ENCODE measurements around the gene SLC5A8.
"Not testable (repeated sequence)": the region's sequence is repeated elsewhere in the genome, so short reads cannot be mapped to it uniquely, and the experiment has no call there.

The SLC5A8 gene

GRCh38 chr12:101168001-101168400 is 42.0 kb downstream of the SLC5A8 start:
- H3K27me3 ChIP-seq (ENCODE audit: low read depth, low read length), result no peaks in the 10 kb centered on the region
- H3K9me3 ChIP-seq (ENCODE audit: control insufficient read depth in 1 of 2, low read length in 2 of 2), result no peaks in the 10 kb centered on the region
- no peak overlapping the region for H3K4me3 ChIP-seq (ENCODE audit: low read depth in 1 of 2, low read length in 2 of 2)
- no peak overlapping the region for H3K27ac ChIP-seq (ENCODE audit: low read length)
- no peaks in the 10 kb centered on the region for H3K4me1 ChIP-seq (ENCODE audit: control insufficient read depth in 1 of 2, insufficient read depth in 2 of 2, low read length in 2 of 2)
- H3K36me3 ChIP-seq (ENCODE audit: control insufficient read depth in 1 of 2, insufficient read depth in 2 of 2, low read length in 2 of 2), result no peaks in the 10 kb centered on the region

- no peaks in the 10 kb centered on the region for H3K4me1 ChIP-seq (ENCODE audit: control insufficient read depth in 1 of 2, insufficient read depth in 2 of 2, low read length in 2 of 2)
- H3K4me3 ChIP-seq (ENCODE audit: low read depth in 1 of 2, low read length in 2 of 2), result no peak overlapping the region
- H3K27me3 ChIP-seq (ENCODE audit: low read depth, low read length), result no peaks in the 10 kb centered on the region
- H3K9me3 ChIP-seq (ENCODE audit: control insufficient read depth in 1 of 2, low read length in 2 of 2), result no peaks in the 10 kb centered on the region
- H3K27ac ChIP-seq (ENCODE audit: low read length), result no peak overlapping the region
- H3K36me3 ChIP-seq (ENCODE audit: control insufficient read depth in 1 of 2, insufficient read depth in 2 of 2, low read length in 2 of 2), result no peaks in the 10 kb centered on the region
Observed at GRCh38 chr12:101166866-101167265, 43.2 kb downstream of the SLC5A8 start.

GRCh38 chr12:101165319-101165718 is 44.7 kb downstream of the SLC5A8 start:
- no peaks in the 10 kb centered on the region for H3K4me1 ChIP-seq (ENCODE audit: control insufficient read depth in 1 of 2, insufficient read depth in 2 of 2, low read length in 2 of 2)
- no peak overlapping the region for H3K4me3 ChIP-seq (ENCODE audit: low read depth in 1 of 2, low read length in 2 of 2)
- H3K27me3 ChIP-seq (ENCODE audit: low read depth, low read length), result no peaks in the 10 kb centered on the region
- H3K36me3 ChIP-seq (ENCODE audit: control insufficient read depth in 1 of 2, insufficient read depth in 2 of 2, low read length in 2 of 2), result no peaks in the 10 kb centered on the region
- H3K9me3 ChIP-seq (ENCODE audit: control insufficient read depth in 1 of 2, low read length in 2 of 2), result no peaks in the 10 kb centered on the region
- no peak overlapping the region for H3K27ac ChIP-seq (ENCODE audit: low read length)

GRCh38 chr12:101145777-101146431 is 64.1 kb downstream of the SLC5A8 start:
- not testable (repeated sequence) for H3K4me1 ChIP-seq (ENCODE audit: control insufficient read depth in 1 of 2, insufficient read depth in 2 of 2, low read length in 2 of 2); H3K36me3 ChIP-seq (ENCODE audit: control insufficient read depth in 1 of 2, insufficient read depth in 2 of 2, low read length in 2 of 2); H3K27ac ChIP-seq (ENCODE audit: low read length); H3K27me3 ChIP-seq (ENCODE audit: low read depth, low read length); H3K9me3 ChIP-seq (ENCODE audit: control insufficient read depth in 1 of 2, low read length in 2 of 2); H3K4me3 ChIP-seq (ENCODE audit: low read depth in 1 of 2, low read length in 2 of 2)

GRCh38 chr12:101127521-101128219 is 82.4 kb downstream of the SLC5A8 start:
- no peaks in the 10 kb centered on the region for H3K9me3 ChIP-seq (ENCODE audit: control insufficient read depth in 1 of 2, low read length in 2 of 2)
- no peaks in the 10 kb centered on the region for H3K4me1 ChIP-seq (ENCODE audit: control insufficient read depth in 1 of 2, insufficient read depth in 2 of 2, low read length in 2 of 2)
- H3K36me3 ChIP-seq (ENCODE audit: control insufficient read depth in 1 of 2, insufficient read depth in 2 of 2, low read length in 2 of 2), result no peaks in the 10 kb centered on the region
- no peak overlapping the region for H3K27ac ChIP-seq (ENCODE audit: low read length)
- H3K4me3 ChIP-seq (ENCODE audit: low read depth in 1 of 2, low read length in 2 of 2), result no peak overlapping the region
- H3K27me3 ChIP-seq (ENCODE audit: low read depth, low read length), result no peaks in the 10 kb centered on the region

- H3K27ac ChIP-seq (ENCODE audit: low read length), result no peak overlapping the region
Observed at GRCh38 chr12:101117842-101118241, 92.2 kb downstream of the SLC5A8 start.

GRCh38 chr12:101116911-101117310 is 93.1 kb downstream of the SLC5A8 start:
- H3K27me3 ChIP-seq (ENCODE audit: low read depth, low read length), result no peaks in the 10 kb centered on the region
- H3K27ac ChIP-seq (ENCODE audit: low read length), result no peak overlapping the region
- no peaks in the 10 kb centered on the region for H3K9me3 ChIP-seq (ENCODE audit: control insufficient read depth in 1 of 2, low read length in 2 of 2)
- no peaks in the 10 kb centered on the region for H3K36me3 ChIP-seq (ENCODE audit: control insufficient read depth in 1 of 2, insufficient read depth in 2 of 2, low read length in 2 of 2)
- no peaks in the 10 kb centered on the region for H3K4me1 ChIP-seq (ENCODE audit: control insufficient read depth in 1 of 2, insufficient read depth in 2 of 2, low read length in 2 of 2)
- no peak overlapping the region for H3K4me3 ChIP-seq (ENCODE audit: low read depth in 1 of 2, low read length in 2 of 2)

More at GRCh38 chr12:101117842-101118241, 92.2 kb downstream of the SLC5A8 start:
- no peaks in the 10 kb centered on the region for H3K36me3 ChIP-seq (ENCODE audit: control insufficient read depth in 1 of 2, insufficient read depth in 2 of 2, low read length in 2 of 2)
- no peaks in the 10 kb centered on the region for H3K9me3 ChIP-seq (ENCODE audit: control insufficient read depth in 1 of 2, low read length in 2 of 2)
- no peaks in the 10 kb centered on the region for H3K27me3 ChIP-seq (ENCODE audit: low read depth, low read length)
- H3K4me1 ChIP-seq (ENCODE audit: control insufficient read depth in 1 of 2, insufficient read depth in 2 of 2, low read length in 2 of 2), result no peaks in the 10 kb centered on the region
- H3K4me3 ChIP-seq (ENCODE audit: low read depth in 1 of 2, low read length in 2 of 2), result no peak overlapping the region

GRCh38 chr12:101115326-101115725 is 94.7 kb downstream of the SLC5A8 start:
- no peaks in the 10 kb centered on the region for H3K4me1 ChIP-seq (ENCODE audit: control insufficient read depth in 1 of 2, insufficient read depth in 2 of 2, low read length in 2 of 2)
- no peaks in the 10 kb centered on the region for H3K9me3 ChIP-seq (ENCODE audit: control insufficient read depth in 1 of 2, low read length in 2 of 2)
- no peak overlapping the region for H3K27ac ChIP-seq (ENCODE audit: low read length)
- H3K36me3 ChIP-seq (ENCODE audit: control insufficient read depth in 1 of 2, insufficient read depth in 2 of 2, low read length in 2 of 2), result no peaks in the 10 kb centered on the region
- H3K27me3 ChIP-seq (ENCODE audit: low read depth, low read length), result no peaks in the 10 kb centered on the region
- H3K4me3 ChIP-seq (ENCODE audit: low read depth in 1 of 2, low read length in 2 of 2), result no peak overlapping the region

GRCh38 chr12:101111441-101111840 is 98.6 kb downstream of the SLC5A8 start:
- no peak overlapping the region for H3K4me3 ChIP-seq (ENCODE audit: low read depth in 1 of 2, low read length in 2 of 2)
- no peaks in the 10 kb centered on the region for H3K4me1 ChIP-seq (ENCODE audit: control insufficient read depth in 1 of 2, insufficient read depth in 2 of 2, low read length in 2 of 2)
- H3K36me3 ChIP-seq (ENCODE audit: control insufficient read depth in 1 of 2, insufficient read depth in 2 of 2, low read length in 2 of 2), result no peaks in the 10 kb centered on the region
- no peak overlapping the region for H3K27ac ChIP-seq (ENCODE audit: low read length)
- H3K27me3 ChIP-seq (ENCODE audit: low read depth, low read length), result no peaks in the 10 kb centered on the region
- no peaks in the 10 kb centered on the region for H3K9me3 ChIP-seq (ENCODE audit: control insufficient read depth in 1 of 2, low read length in 2 of 2)

GRCh38 chr12:101110866-101111265 is 99.2 kb downstream of the SLC5A8 start:
- Histone ChIP-seq H3K4me1 (ENCODE audit: control insufficient read depth in 1 of 2, insufficient read depth in 2 of 2, low read length in 2 of 2) (no peaks in the 10 kb centered on the region), H3K4me3 (ENCODE audit: low read depth in 1 of 2, low read length in 2 of 2) (no peak overlapping the region), H3K36me3 (ENCODE audit: control insufficient read depth in 1 of 2, insufficient read depth in 2 of 2, low read length in 2 of 2) (no peaks in the 10 kb centered on the region), H3K9me3 (ENCODE audit: control insufficient read depth in 1 of 2, low read length in 2 of 2) (no peaks in the 10 kb centered on the region), H3K27me3 (ENCODE audit: low read depth, low read length) (no peaks in the 10 kb centered on the region), H3K27ac (ENCODE audit: low read length) (no peak overlapping the region)

- Histone ChIP-seq H3K27ac (ENCODE audit: low read length) (no peak overlapping the region), H3K36me3 (ENCODE audit: control insufficient read depth in 1 of 2, insufficient read depth in 2 of 2, low read length in 2 of 2) (no peaks in the 10 kb centered on the region), H3K4me1 (ENCODE audit: control insufficient read depth in 1 of 2, insufficient read depth in 2 of 2, low read length in 2 of 2) (no peaks in the 10 kb centered on the region)
Observed at GRCh38 chr12:101108130-101108529, 101.9 kb downstream of the SLC5A8 start.

More at GRCh38 chr12:101108130-101108529, 101.9 kb downstream of the SLC5A8 start:
- Histone ChIP-seq H3K27me3 (ENCODE audit: low read depth, low read length) (no peaks in the 10 kb centered on the region), H3K9me3 (ENCODE audit: control insufficient read depth in 1 of 2, low read length in 2 of 2) (peaks cover 0 to 3% of the 10 kb centered on the region in 2 donors), H3K4me3 (ENCODE audit: low read depth in 1 of 2, low read length in 2 of 2) (no peak overlapping the region)

Data from muscle layer of duodenum (tissue), 2 donors.